Activated T-helper 1 cell treated with Interleukin-2 at 50 U/mL for 16 hours (primary cell): ENCODE data around the gene LAGE3.

Experiments
- DNase-seq: peaks from one replicate; pipeline ENCODE4 v3.0.0-alpha.2; 2020; ENCODE audit warnings: low read depth

LAGE3 gene

DNA sequence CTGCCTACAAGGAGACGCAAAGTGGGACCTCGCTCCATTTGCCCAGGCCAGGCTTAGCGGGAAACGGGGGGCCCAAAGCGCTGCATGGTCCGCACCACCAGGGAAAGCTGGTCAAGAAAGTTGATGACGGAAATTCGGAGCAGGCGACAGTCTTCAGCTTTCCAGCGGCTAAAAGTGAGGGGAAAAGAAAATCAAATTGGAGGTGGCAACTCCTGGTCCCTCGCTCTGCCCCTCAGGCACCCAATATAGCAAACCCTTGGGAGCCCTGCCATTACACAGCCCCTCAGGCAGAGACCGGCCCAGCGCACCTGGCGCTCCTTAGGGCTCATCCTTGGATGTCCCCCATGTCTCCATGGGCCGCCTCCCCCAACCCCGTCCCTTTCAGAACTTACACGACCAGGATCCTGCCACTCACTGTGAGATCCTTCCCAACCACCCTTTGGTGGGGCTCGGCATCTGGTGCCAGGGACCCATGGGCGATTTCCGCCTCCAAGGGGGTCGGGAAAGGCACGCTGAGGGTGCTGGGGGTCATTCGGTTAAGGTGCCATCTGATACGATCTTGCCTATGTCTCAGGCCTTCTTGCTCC, 1.1 kb downstream of the LAGE3 start:
- DNase-seq, result no peak

GRCh38 chrX:154476821-154477220, 2.3 kb downstream of the LAGE3 start:
- DNase-seq, result no peak

GRCh38 chrX:154473683-154474082, 5.4 kb downstream of the LAGE3 start:
- DNase-seq, result no peak

GRCh38 chrX:154472685-154473632, 6.1 kb downstream of the LAGE3 start:
- no peak for DNase-seq

- no peak for DNase-seq
Measured at GRCh38 chrX:154471839-154472684, 7.0 kb downstream of the LAGE3 start.

DNA sequence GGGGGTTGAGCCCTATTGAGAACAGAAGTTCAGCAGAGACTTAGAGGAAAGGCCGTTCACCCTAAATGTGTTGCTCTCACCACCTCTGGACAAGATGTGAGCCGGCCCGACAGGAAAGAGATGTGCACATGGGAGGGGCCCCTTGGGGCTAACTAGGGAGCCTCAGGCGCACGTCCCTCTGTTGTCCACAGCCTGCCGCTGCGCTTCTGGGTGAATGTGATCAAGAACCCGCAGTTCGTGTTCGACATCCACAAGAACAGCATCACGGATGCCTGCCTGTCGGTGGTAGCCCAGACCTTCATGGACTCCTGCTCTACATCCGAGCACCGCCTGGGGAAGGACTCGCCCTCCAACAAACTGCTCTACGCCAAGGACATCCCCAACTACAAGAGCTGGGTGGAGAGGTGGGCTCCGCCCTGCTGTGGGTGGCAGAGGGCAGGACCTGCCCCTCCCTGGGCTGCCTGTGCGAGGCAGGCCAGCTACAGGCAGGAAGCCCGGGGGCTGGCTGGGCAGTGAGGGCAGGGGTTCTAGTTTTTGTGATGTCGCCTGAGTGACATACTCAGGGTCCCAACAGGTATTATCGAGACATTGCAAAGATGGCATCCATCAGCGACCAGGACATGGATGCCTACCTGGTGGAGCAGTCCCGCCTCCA, 8.0 kb downstream of the LAGE3 start:
- no peak for DNase-seq

DNA sequence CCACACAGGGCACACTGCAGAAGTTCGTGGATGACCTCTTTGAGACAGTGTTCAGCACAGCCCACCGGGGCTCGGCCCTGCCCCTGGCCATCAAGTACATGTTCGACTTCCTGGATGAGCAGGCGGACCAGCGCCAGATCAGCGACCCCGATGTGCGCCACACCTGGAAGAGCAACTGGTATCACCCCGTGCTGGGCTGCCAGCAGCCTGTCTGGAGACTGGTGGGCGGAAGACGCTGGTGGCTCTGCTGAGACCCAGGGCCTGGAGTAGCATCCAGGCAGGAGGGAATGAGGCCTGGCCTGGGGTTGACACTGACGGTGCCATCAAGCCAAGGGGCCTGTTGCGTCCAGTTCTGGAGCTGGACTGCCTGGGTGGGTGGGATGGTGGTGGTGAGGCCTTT, 8.6 kb downstream of the LAGE3 start:
- no peak for DNase-seq

DNA sequence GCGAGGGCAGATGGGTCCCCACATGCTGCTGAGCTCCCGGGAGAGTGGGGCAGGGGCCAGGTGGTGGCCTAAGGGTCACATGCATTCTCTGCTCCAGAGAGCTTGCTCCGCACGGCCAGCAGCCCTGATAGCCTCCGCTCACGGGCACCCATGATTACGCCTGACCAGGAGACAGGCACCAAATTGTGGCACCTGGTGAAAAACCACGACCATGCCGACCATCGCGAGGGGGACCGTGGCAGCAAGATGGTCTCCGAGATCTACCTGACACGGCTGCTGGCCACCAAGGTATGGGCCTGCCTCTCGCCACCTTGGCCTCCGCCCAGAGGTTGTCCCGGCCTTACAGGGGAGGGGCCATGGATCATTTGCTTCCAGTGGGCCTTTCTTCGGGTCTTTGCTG, 9.2 kb downstream of the LAGE3 start:
- DNase-seq, result no peak

DNA sequence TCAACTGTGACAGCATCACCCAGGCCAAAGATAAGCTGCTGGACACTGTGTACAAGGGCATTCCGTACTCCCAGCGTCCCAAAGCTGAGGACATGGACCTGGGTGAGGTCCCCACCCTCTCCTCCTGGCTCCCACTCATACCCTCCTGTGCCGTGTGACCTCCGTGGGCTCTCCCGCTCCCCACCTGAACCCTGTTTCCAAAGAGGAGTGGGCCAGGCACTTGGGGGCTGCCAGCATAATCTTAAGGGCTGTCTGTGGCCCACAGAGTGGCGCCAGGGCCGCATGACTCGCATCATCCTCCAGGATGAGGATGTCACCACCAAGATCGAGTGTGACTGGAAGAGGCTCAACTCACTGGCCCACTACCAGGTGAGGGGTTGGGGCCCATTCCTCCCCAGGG, 10.0 kb downstream of the LAGE3 start:
- no peak for DNase-seq

DNA sequence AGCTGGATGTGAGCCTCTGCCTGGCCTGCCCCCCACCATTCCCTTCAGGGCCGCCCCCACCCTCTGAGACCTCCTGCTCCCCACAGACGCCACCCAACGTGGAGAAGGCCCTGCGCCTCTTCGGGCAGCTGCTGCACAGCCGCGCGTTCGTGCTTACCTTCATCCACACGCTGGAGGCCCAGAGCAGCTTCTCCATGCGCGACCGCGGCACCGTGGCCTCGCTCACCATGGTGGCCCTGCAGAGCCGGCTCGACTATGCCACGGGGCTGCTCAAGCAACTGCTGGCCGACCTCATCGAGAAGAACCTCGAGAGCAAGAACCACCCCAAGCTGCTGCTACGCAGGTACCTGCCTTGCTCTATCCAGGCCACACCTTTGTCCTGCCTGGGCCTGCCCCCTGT, 10.9 kb downstream of the LAGE3 start:
- DNase-seq, result no peak

- DNase-seq, result no peak
Measured at GRCh38 chrX:154467556-154467955, 11.5 kb downstream of the LAGE3 start.

- DNase-seq, result no peak
Measured at GRCh38 chrX:154466907-154467306, 12.2 kb downstream of the LAGE3 start.

DNA sequence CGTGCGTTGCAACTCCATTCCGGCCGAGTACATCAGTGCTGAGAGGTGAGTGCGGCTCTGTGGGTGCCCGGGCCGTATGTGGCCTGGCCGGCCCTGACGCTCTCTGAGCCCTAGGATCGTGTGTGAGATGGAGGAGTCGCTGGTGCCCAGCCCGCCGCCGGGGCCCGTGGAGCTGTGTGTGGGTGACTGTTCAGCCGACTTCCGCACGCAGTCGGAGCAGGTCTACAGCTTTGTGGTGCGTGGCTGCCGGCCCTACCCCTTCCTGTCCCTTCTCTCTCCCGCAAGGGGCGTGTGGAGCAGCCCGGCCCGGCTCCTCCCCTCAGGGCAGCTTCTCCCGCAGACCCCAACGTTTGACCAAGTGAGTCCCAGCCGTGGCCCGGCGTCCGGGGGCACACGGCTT, 13.0 kb downstream of the LAGE3 start:
- DNase-seq, result no peak

- DNase-seq, result no peak
Measured at GRCh38 chrX:154465601-154466000, 13.5 kb downstream of the LAGE3 start.

- no peak for DNase-seq
Measured at GRCh38 chrX:154464806-154465365, 14.2 kb downstream of the LAGE3 start.

- DNase-seq, result no peak
Measured at GRCh38 chrX:154463611-154464220, 15.4 kb downstream of the LAGE3 start.

DNA sequence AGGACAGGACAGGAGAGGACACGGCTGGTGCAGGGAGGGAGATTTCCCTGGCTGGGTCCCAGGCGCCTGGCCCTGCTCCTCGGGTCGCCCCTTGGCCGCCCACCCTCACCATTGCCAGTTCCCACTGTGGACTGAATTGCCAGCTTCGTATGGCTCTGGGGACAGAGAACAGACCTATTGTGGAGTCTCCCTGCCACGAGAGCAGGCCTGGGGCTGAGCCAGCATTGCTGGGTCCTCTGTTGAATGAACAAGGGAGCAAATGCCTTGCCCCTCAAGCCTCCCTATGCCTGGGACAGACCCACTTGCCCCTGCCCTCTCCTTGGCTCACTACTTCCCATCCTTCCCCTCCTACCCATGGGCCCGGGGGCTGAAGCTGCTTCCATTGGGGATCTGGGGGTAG, 16.7 kb downstream of the LAGE3 start:
- no peak for DNase-seq

DNA sequence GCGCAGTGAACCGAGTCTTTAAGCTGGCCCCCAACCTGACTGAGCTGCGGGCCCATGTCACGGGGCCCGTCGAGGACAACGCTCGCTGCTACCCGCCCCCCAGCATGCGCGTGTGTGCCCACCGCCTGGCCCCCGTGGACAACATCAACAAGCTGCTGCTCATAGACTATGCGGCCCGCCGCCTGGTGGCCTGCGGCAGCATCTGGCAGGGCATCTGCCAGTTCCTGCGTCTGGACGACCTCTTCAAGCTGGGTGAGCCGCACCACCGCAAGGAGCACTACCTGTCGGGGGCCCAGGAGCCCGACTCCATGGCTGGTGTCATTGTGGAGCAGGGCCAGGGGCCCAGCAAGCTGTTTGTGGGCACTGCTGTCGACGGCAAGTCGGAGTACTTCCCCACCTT, 18.8 kb downstream of the LAGE3 start:
- DNase-seq, result no peak

DNA sequence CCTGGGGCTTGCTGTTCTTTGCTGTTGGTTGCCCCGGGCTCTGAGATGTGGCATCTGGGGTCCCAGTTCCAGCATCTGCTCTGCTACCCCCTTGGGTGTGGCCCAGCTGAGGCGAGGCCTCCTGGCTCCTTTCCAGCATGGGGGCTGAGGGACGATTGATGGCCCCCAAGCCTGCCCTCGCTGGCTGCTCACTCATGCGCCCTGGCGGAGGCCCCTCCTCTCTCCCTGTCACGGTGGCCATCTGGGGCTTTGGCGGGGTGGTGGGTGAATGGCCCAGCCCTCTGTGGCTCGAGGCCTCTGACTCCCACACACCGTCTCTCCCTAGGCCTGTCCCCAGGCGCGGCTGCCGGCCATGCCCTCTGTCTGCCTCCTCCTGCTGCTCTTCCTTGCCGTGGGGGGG, 19.2 kb downstream of the LAGE3 start:
- no peak for DNase-seq

DNA sequence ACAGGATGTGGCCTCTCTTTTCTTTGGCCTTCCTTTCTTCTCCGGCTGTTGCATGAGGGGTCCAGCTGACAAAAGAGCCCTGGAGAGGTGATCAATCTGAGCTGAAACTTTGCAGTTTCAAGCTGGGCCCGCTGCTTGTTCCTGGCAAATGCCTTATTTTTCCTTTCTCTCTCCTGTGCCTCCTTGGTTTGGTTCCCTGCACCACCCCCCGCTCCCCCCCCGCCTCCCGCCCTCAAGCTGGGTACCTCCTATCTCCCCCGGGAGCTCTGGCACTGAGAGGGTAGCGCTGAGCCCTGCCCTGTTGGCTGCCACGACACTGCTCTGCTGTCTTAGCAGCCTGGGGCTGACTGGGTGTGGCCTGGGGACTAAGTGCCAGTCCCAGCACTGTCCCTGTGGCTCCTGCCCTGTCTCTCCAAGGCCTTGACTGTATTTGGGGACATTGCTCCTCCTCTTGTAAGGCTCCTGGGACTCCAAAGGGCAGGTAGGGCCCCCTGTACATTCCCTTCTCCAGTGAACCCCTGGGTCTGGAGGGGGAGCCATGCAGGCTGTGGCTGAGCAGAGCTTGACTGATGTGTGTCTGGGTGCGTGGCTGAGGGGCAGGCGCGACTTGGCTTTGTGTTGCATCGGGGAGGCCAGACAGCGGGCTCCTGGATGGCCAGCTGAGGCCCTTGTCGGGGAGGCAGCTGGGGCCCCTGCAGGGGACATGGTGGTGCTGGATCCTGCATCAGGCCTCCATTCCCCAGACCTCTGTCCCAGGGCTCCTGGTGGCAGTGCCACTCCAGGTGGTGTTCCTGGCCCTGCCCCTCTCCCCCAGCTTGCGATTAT, 19.9 kb downstream of the LAGE3 start:
- no peak for DNase-seq
